Bronchial epithelial cell (primary cell): Measurements from ENCODE around the gene TFCP2. TPM values are rescaled to one million over a fixed set of nuclear protein-coding genes. Genes with fewer than 3 reads are reported as not detected.
A peak's percentile ranks its signal among the peaks of the same experiment; 100 is the strongest.
"Not testable (repeated sequence)": the region's sequence is repeated elsewhere in the genome, so short reads cannot be mapped to it uniquely, and the experiment has no call there.

Experiments used
- DNase-seq: peaks from one replicate; pipeline ENCODE4 v3.0.0-alpha.2; 2010; ENCODE audit warnings: low read depth
- FAIRE-seq: peaks from 2 replicates; lab custom pipeline; 2011; peaks lifted over from hg19 to GRCh38; lab: Jason Lieb, UNC
- H3K27me3 ChIP-seq: 2 replicates; pipeline ENCODE4 v1.5.1; 2011; ENCODE audit warnings: low read length; ENCODE audit not compliant: control insufficient read depth, insufficient read depth
- H3K36me3 ChIP-seq: 2 replicates; pipeline ENCODE4 v1.5.1; 2011; ENCODE audit warnings: low read length; ENCODE audit not compliant: control insufficient read depth, insufficient read depth
- H3K4me3 ChIP-seq: 2 replicates; pipeline ENCODE4 v1.5.1; 2011; ENCODE audit warnings: mild to moderate bottlenecking, low read depth, low read length, control low read depth
- total RNA-seq: library from RNA; depleted of rRNA; stranded (reverse); fragments of >200 nt; gene quantifications from 2 replicates; pipeline ENCODE4 v1.2.1, GENCODE V29; 2014
- TF ChIP-seq, protein P1 (sequence below): IDR thresholded peaks from 2 replicates; pipeline ENCODE4 v1.5.1; 2011; ENCODE audit warnings: mild to moderate bottlenecking, moderate library complexity, low read length, control low read depth, inconsistent platforms; ENCODE audit not compliant: insufficient read depth, severe bottlenecking

TFCP2 gene
- total RNA-seq = 7.1 and 7.6 TPM in 2 replicates

DNA sequence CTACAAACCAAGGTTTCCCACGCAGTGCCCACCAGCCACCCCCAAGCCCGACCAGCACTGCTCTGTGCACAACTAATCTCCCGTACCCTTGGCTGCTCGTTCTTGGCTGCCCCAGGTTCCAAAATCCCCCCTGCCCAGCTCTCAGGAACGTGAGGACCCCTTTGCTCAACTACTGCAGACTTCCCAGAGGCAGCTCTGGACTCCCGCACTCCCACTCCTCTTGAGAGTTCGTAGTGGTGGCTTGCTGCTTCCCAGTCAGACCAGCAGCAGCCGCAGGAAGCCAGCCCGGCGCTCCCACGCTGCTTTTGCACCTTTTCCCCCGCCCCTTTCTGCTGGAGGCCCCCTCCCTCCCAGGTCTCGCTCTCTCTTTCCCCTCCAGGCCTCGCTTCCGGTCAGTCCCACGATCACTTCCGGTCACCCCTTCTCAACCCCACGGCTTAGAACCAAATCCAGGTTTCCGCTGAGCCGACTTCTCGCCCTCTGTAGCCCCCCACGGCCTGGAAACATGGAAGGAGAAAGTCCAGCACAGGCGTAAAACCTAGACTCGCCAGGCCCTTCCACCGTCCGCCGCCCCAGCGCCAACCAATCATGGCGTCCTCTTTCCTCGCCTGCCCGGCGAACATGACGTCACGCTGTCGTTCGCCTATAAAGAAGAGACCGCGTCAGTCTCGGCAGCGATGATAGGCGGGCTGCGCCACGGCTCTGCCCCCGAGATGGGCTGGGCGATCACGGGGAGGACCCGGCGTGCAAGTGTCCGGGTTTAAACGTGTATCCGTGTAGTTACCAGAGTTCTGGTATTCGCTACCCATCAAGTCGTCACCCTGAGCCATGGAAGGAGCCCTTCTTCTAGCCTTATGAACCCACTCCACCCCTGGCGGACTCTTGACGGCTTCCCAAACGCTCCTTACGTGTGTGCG, at the start of gene TFCP2:
Gene TFCP2, minus strand, starts transcription at position 621 of the 917 bp plus-strand sequence. CDS start 713 bp downstream, outside the sequence.
- FAIRE-seq (no peak), DNase-seq (peak; percentile 88)
- H3K27me3 ChIP-seq = no peaks in the 10 kb centered on the region
- H3K4me3 ChIP-seq = peak within 1 kb of the TSS; percentile 72
- H3K36me3 ChIP-seq = no peaks in the 10 kb centered on the region
- TF ChIP-seq, protein P1, sequence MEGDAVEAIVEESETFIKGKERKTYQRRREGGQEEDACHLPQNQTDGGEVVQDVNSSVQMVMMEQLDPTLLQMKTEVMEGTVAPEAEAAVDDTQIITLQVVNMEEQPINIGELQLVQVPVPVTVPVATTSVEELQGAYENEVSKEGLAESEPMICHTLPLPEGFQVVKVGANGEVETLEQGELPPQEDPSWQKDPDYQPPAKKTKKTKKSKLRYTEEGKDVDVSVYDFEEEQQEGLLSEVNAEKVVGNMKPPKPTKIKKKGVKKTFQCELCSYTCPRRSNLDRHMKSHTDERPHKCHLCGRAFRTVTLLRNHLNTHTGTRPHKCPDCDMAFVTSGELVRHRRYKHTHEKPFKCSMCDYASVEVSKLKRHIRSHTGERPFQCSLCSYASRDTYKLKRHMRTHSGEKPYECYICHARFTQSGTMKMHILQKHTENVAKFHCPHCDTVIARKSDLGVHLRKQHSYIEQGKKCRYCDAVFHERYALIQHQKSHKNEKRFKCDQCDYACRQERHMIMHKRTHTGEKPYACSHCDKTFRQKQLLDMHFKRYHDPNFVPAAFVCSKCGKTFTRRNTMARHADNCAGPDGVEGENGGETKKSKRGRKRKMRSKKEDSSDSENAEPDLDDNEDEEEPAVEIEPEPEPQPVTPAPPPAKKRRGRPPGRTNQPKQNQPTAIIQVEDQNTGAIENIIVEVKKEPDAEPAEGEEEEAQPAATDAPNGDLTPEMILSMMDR = no peak

GRCh38 chr12:51222461-51222860, 49.5 kb upstream of the TFCP2 start:
- FAIRE-seq (no peak), DNase-seq (no peak)
- H3K4me3 ChIP-seq = no peak overlapping the region
- H3K27me3 ChIP-seq = no peaks in the 10 kb centered on the region
- H3K36me3 ChIP-seq = no peaks in the 10 kb centered on the region
- TF ChIP-seq, protein P1 = no peak

GRCh38 chr12:51219857-51220256, 46.9 kb upstream of the TFCP2 start:
- FAIRE-seq, DNase-seq, H3K27me3 ChIP-seq, H3K36me3 ChIP-seq, H3K4me3 ChIP-seq: not testable (repeated sequence)

GRCh38 chr12:51219322-51219721, 46.4 kb upstream of the TFCP2 start:
- Histone ChIP-seq H3K4me3 (no peak overlapping the region), H3K36me3 (no peaks in the 10 kb centered on the region), H3K27me3 (no peaks in the 10 kb centered on the region)
- FAIRE-seq (no peak), DNase-seq (no peak)
- TF ChIP-seq, protein P1 = no peak

GRCh38 chr12:51218607-51219161, 45.7 kb upstream of the TFCP2 start:
- TF ChIP-seq, protein P1 = no peak
- no peaks in the 10 kb centered on the region for H3K27me3 ChIP-seq
- peak overlapping the region; percentile 53 for H3K4me3 ChIP-seq
- H3K36me3 ChIP-seq = no peaks in the 10 kb centered on the region
- DNase-seq (peak; percentile 21), FAIRE-seq (no peak)

DNA sequence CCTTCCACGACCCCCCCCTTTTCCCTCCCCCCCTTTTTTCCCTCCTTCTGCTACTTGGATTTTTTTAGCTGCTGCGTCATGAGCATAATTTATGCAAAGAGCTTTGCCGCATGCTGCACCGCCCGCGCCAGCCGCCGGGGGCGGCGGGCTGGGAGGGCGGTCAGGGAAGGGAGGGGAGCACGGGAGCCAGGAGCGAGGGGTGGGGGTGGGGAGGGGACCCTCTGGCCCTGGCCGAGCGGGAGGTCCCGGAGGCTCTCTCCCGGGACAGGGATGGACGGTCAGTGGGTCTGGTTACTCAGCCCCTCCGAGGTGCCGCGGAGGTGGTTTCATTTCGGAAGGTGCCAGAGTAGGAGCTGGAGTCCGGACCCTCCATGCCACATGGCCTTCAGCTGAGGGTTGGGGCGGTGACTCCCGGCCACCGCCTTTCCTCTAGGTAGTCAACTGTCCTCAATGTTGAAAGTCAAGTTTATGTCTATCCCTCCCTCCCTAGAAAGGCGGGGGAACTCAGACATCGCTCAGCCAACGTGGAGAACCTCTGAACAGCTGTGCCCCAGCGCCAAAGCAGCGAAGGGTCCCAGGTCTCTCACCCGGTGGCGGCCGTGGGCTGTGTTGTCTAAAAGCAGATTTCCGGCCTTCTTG, 45.2 kb upstream of the TFCP2 start, which contains the start of gene POU6F1:
Gene POU6F1, minus strand, starts transcription at position 95 of the 639 bp plus-strand sequence. CDS start 11,226 bp downstream, outside the sequence.
- Histone ChIP-seq H3K4me3 (peak within 1 kb of the TSS; percentile 53), H3K36me3 (no peaks in the 10 kb centered on the region), H3K27me3 (no peaks in the 10 kb centered on the region)
- DNase-seq (peak; percentile 54), FAIRE-seq (no peak)
- TF ChIP-seq, protein P1 = peak; percentile 61
